CD4-positive, alpha-beta T cell (primary cell): ENCODE results near the gene RFFL. TPM values are rescaled to one million over a fixed set of nuclear protein-coding genes. Genes with fewer than 3 reads are reported as not detected.

Experiments
- ATAC-seq: fragments of 200-7000 bp; cut with Tn5 transposase; one replicate; pipeline ENCODE4 v1.10.0; 2022; ENCODE audit warnings: mild to moderate bottlenecking; ENCODE audit not compliant: poor library complexity
- CTCF ChIA-PET: fragments of 350-600 bp; sonication (Branson Sonifier 250); formaldehyde crosslinking; loops from one replicate; lab custom pipeline; 2021; ENCODE audit warnings: antibody characterized with exemption, inconsistent platforms; lab: Charles Lee
- POLR2A ChIA-PET: fragments of 350-600 bp; sonication (Branson Sonifier 250); formaldehyde crosslinking; loops from one replicate; lab custom pipeline; 2021; ENCODE audit warnings: antibody characterized with exemption, inconsistent platforms; lab: Charles Lee
- DNase-seq, 14 experiments: peaks; one replicate each; pipeline ENCODE4 v3.0.0-alpha.2; 2013 to 2020; ENCODE audit warnings: mixed read lengths in 2 of 14
- H3K27ac ChIP-seq, 2 donors: one replicate each; pipeline versions ENCODE4 v1.5.1 to v1.7.0; 2013; ENCODE audit warnings: low read length in 2 of 2, low read depth in 1 of 2, mild to moderate bottlenecking in 1 of 2
- H3K27me3 ChIP-seq, 2 experiments: 1 replicate in 1 of 2; 2 replicates in 1 of 2; pipeline versions ENCODE4 v1.6.1 to v1.7.0; 2013; ENCODE audit warnings: low read length in 2 of 2, control low read depth in 1 of 2, mild to moderate bottlenecking in 1 of 2, moderate library complexity in 1 of 2; ENCODE audit not compliant: insufficient read depth in 2 of 2, control insufficient read depth in 1 of 2
- H3K36me3 ChIP-seq: one replicate; pipeline ENCODE4 v1.6.1; 2013; ENCODE audit warnings: low read length, control low read depth; ENCODE audit not compliant: insufficient read depth
- H3K4me1 ChIP-seq: one replicate; pipeline ENCODE4 v1.6.1; 2013; ENCODE audit warnings: low read length, control low read depth; ENCODE audit not compliant: insufficient read depth
- H3K4me3 ChIP-seq: one replicate; pipeline ENCODE4 v1.5.1; 2013; ENCODE audit warnings: mild to moderate bottlenecking, low read length, moderate library complexity
- H3K9me3 ChIP-seq, 2 experiments: 1 replicate in 1 of 2; 2 replicates in 1 of 2; pipeline versions ENCODE4 v1.6.1 to v1.7.0; 2013; ENCODE audit warnings: low read length in 2 of 2, mild to moderate bottlenecking in 2 of 2, control low read depth in 1 of 2, moderate library complexity in 1 of 2; ENCODE audit not compliant: control insufficient read depth in 1 of 2, insufficient read depth in 1 of 2
- H3K27ac Mint-ChIP-seq: one replicate; pipeline ENCODE4 v1.8.0; 2020; ENCODE audit warnings: mixed read lengths
- H3K27me3 Mint-ChIP-seq: one replicate; pipeline ENCODE4 v1.8.0; 2021; ENCODE audit warnings: mixed read lengths
- H3K36me3 Mint-ChIP-seq: one replicate; pipeline ENCODE4 v1.8.0; 2021; ENCODE audit warnings: low read depth, mixed read lengths
- H3K4me1 Mint-ChIP-seq: one replicate; pipeline ENCODE4 v1.8.0; 2021; ENCODE audit warnings: low read depth, mixed read lengths
- H3K4me3 Mint-ChIP-seq: one replicate; pipeline ENCODE4 v1.8.0; 2020; ENCODE audit warnings: mild to moderate bottlenecking, mixed read lengths
- H3K9me3 Mint-ChIP-seq: one replicate; pipeline ENCODE4 v1.8.0; 2020; ENCODE audit warnings: mixed read lengths
- intact Hi-C, 2 experiments: fragments of 100-400 bp; cut with DNase I in 1 of 2; cut with micrococcal nuclease in 1 of 2; formaldehyde crosslinking; loops; one replicate each; pipeline versions ENCODE4 v1.15.1 to v1.9.0; 2023 to 2025; cut with DNase I, micrococcal nuclease
- total RNA-seq, 174 experiments: library from RNA in 2 of 174; stranded (reverse) in 2 of 174; gene quantifications; one replicate each; pipeline ENCODE4 v1.2.3 and lab custom pipeline; 2021 to 2026
- TF ChIP-seq, protein P1 (sequence below): fragments of 200-600 bp; IDR thresholded peaks from one replicate; pipeline ENCODE4 v1.8.0; 2022; ENCODE audit warnings: antibody characterized with exemption, mild to moderate bottlenecking

The RFFL gene
- total RNA-seq, 2 experiments from 2014 or later: 57.8 to 66.1 TPM

DNA sequence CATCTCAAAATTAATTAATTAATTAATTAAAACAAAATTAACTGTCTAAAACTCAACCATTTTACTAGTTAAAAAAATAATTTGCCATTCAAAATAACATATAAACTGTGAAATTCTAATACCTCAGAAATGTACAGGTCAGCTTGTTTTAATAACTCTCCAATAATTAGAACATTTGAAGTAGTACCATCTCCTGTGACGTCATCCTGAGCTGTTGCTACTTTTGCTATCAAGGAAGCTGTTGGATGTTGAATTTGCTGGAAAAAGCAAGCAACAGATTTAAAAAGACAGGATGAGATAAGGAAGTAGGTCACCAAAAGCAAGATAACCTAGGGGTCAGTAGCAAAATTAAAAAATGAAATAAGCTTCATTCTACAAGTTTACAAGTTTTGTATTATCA, 105.1 kb downstream of the RFFL start:
- TF ChIP-seq, protein P1, sequence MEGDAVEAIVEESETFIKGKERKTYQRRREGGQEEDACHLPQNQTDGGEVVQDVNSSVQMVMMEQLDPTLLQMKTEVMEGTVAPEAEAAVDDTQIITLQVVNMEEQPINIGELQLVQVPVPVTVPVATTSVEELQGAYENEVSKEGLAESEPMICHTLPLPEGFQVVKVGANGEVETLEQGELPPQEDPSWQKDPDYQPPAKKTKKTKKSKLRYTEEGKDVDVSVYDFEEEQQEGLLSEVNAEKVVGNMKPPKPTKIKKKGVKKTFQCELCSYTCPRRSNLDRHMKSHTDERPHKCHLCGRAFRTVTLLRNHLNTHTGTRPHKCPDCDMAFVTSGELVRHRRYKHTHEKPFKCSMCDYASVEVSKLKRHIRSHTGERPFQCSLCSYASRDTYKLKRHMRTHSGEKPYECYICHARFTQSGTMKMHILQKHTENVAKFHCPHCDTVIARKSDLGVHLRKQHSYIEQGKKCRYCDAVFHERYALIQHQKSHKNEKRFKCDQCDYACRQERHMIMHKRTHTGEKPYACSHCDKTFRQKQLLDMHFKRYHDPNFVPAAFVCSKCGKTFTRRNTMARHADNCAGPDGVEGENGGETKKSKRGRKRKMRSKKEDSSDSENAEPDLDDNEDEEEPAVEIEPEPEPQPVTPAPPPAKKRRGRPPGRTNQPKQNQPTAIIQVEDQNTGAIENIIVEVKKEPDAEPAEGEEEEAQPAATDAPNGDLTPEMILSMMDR: no peak
- Mint-ChIP-seq H3K4me3 (no peak overlapping the region), H3K4me1 (peaks cover 25% of the 10 kb centered on the region), H3K27ac (no peak overlapping the region), H3K36me3 (peaks cover 21% of the 10 kb centered on the region), H3K9me3 (no peaks in the 10 kb centered on the region), H3K27me3 (peaks cover 8% of the 10 kb centered on the region)
- Histone ChIP-seq H3K4me1 (peaks cover 18% of the 10 kb centered on the region), H3K4me3 (no peak overlapping the region), H3K9me3 (no peaks in the 10 kb centered on the region), H3K27ac (no peak overlapping the region), H3K27me3 (no peaks in the 10 kb centered on the region), H3K36me3 (peaks cover 3% of the 10 kb centered on the region)
- POLR2A ChIA-PET: interaction anchor here (0.7 kb wide), 1 partner anchor 435 kb away, joined by 3 read pairs; no protein-coding TSS in a partner anchor
- CTCF ChIA-PET: no interaction called here
- no peak for DNase-seq
- intact Hi-C loops: no loop called here
- no peak for ATAC-seq

Other genes starting within 250 kb of the RFFL start
- 1 to 10 TPM; 4.6 to 4.9 TPM for gene CCT6B, start 102.2 kb downstream of the RFFL start, total RNA-seq
- 10 to 100 TPM; 34.4 to 39.0 TPM for gene ZNF830, start 102.2 kb downstream of the RFFL start, total RNA-seq
- 10 to 100 TPM; 44.6 to 49.1 TPM for gene LIG3, start 83.2 kb downstream of the RFFL start, total RNA-seq
- 1 to 10 TPM; 6.2 to 8.6 TPM for gene RAD51D, start 56.2 kb upstream of the RFFL start, total RNA-seq
- not detected for gene FNDC8, start 57.9 kb upstream of the RFFL start, total RNA-seq
- gene NLE1, start 78.6 kb upstream of the RFFL start, total RNA-seq: 1 to 10 TPM; 8.9 to 9.5 TPM
- under 1 TPM; 0.11 to 0.20 TPM for gene UNC45B, start 84.1 kb upstream of the RFFL start, total RNA-seq
- not detected for gene SLC35G3, start 130.7 kb upstream of the RFFL start, total RNA-seq
- gene SLFN5, start 179.4 kb upstream of the RFFL start, total RNA-seq: 10 to 100 TPM; 28.5 to 32.7 TPM